ENCODE results near the gene PLSCR1. TPM values are rescaled to one million over a fixed set of nuclear protein-coding genes. Genes with fewer than 3 reads are reported as not detected.

The PLSCR1 gene
- polyA plus RNA-seq, 3 donors: 103 to 221 (median 127) TPM

DNA sequence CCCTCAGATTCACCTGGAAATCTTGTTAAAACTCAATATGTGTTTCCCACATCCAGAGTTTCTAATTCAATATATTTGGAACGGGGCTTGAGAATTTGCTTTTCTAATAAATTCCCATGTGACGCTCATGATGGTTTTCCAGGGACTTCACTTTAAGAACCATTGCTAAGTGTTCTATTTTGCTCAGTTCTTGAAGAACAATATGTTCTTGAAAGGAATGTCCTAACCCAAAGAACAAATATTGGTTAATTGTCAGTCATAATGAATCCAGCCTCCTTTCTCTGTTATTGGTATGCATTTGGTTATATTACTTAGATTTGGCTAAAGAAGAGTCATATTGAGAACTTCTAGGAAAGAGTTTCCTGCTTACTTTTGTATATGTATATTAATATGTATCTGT is 70.7 kb downstream of the PLSCR1 start:
- peaks cover 0 to 12% (median 4%) of the 10 kb centered on the region in 3 donors for H3K27me3 Mint-ChIP-seq (ENCODE audit: low read depth in 3 of 3)
- peaks cover 4 to 9% of the 10 kb centered on the region in 2 donors for H3K4me1 ChIP-seq (ENCODE audit: control insufficient read depth in 1 of 2, insufficient read depth in 2 of 2, low read length in 2 of 2)
- TF ChIP-seq, protein P1, sequence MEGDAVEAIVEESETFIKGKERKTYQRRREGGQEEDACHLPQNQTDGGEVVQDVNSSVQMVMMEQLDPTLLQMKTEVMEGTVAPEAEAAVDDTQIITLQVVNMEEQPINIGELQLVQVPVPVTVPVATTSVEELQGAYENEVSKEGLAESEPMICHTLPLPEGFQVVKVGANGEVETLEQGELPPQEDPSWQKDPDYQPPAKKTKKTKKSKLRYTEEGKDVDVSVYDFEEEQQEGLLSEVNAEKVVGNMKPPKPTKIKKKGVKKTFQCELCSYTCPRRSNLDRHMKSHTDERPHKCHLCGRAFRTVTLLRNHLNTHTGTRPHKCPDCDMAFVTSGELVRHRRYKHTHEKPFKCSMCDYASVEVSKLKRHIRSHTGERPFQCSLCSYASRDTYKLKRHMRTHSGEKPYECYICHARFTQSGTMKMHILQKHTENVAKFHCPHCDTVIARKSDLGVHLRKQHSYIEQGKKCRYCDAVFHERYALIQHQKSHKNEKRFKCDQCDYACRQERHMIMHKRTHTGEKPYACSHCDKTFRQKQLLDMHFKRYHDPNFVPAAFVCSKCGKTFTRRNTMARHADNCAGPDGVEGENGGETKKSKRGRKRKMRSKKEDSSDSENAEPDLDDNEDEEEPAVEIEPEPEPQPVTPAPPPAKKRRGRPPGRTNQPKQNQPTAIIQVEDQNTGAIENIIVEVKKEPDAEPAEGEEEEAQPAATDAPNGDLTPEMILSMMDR (IDR thresholded peaks at IDR 0.05): no peak
- H3K27me3 ChIP-seq (ENCODE audit: control insufficient read depth in 2 of 2, insufficient read depth in 2 of 2, low read length in 2 of 2): no peaks in the 10 kb centered on the region
- no peaks in the 10 kb centered on the region for H3K36me3 Mint-ChIP-seq
- H3K4me2 ChIP-seq (replicated peaks; ENCODE audit: extremely low read depth, low read length, poor library complexity, severe bottlenecking): no peak overlapping the region
- no peak overlapping the region for H3K4me3 Mint-ChIP-seq
- H3K4me1 Mint-ChIP-seq: peaks cover 9% of the 10 kb centered on the region
- no peaks in the 10 kb centered on the region for H3K9me3 ChIP-seq (replicated peaks in 1 of 2; ENCODE audit: control insufficient read depth in 1 of 2, insufficient read depth in 1 of 2, low read length in 2 of 2)
- intact Hi-C loops (cut with micrococcal nuclease): no loop called here
- H3K4me3 ChIP-seq (replicated peaks in 1 of 3; ENCODE audit: low read depth in 2 of 3, low read length in 3 of 3): no peak overlapping the region
- H3K9ac ChIP-seq (ENCODE audit: insufficient read depth, low read length, poor library complexity, severe bottlenecking): no peak overlapping the region
- H3K36me3 ChIP-seq (replicated peaks in 1 of 2; ENCODE audit: control insufficient read depth in 1 of 2, insufficient read depth in 2 of 2, low read length in 2 of 2): no peaks in the 10 kb centered on the region
- H3K27ac Mint-ChIP-seq: no peak overlapping the region
- peaks cover 0 to 4% (median 0%) of the 10 kb centered on the region in 7 donors for H3K9me3 Mint-ChIP-seq
- no peak for DNase-seq
- no peak overlapping the region for H2AFZ ChIP-seq (ENCODE audit: insufficient read depth, low read depth, low read length, poor library complexity, severe bottlenecking)
- no peaks in the 10 kb centered on the region for H4K20me1 ChIP-seq (ENCODE audit: insufficient read depth, low read length)
- no peak overlapping the region for H3K27ac ChIP-seq (ENCODE audit: low read depth in 1 of 2, low read length in 2 of 2)
- H3K79me2 ChIP-seq (ENCODE audit: insufficient read depth, low read length): no peaks in the 10 kb centered on the region
- WGBS (ENCODE audit: insufficient coverage): 90% methylated on average over 2 of the region's 2 CpGs

DNA sequence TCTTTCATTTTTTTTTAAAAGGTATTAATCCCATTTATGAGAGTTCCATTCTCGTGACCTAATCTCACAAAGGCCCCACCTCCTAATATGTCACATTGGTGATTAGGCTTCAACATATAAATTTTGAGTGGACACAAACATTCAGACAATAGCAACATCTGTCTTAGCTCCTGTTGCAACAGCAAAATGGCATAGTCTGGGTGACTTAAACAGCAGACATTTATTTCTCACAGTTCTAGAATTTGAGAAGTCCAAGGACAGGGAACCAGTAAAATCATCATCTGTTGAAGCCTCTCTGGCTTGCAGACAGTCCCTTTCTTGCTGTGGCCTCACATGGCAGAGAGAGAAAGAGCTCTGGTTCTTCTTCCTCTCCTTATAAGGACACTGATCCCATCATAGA is 71.8 kb downstream of the PLSCR1 start:
- Mint-ChIP-seq H3K36me3 (no peaks in the 10 kb centered on the region), H3K4me3 (no peak overlapping the region), H3K9me3 (peaks cover 0 to 2% (median 0%) of the 10 kb centered on the region in 7 donors), H3K27me3 (ENCODE audit: low read depth in 3 of 3) (peaks cover 0 to 12% (median 5%) of the 10 kb centered on the region in 3 donors), H3K27ac (no peak overlapping the region), H3K4me1 (peaks cover 9% of the 10 kb centered on the region)
- no peak overlapping the region for H3K9ac ChIP-seq (ENCODE audit: insufficient read depth, low read length, poor library complexity, severe bottlenecking)
- no peaks in the 10 kb centered on the region for H3K27me3 ChIP-seq (ENCODE audit: control insufficient read depth in 2 of 2, insufficient read depth in 2 of 2, low read length in 2 of 2)
- H3K36me3 ChIP-seq (replicated peaks in 1 of 2; ENCODE audit: control insufficient read depth in 1 of 2, insufficient read depth in 2 of 2, low read length in 2 of 2): no peaks in the 10 kb centered on the region
- no peak overlapping the region for H2AFZ ChIP-seq (ENCODE audit: insufficient read depth, low read depth, low read length, poor library complexity, severe bottlenecking)
- H3K79me2 ChIP-seq (ENCODE audit: insufficient read depth, low read length): no peaks in the 10 kb centered on the region
- intact Hi-C loops (cut with micrococcal nuclease): no loop called here
- no peaks in the 10 kb centered on the region for H3K9me3 ChIP-seq (replicated peaks in 1 of 2; ENCODE audit: control insufficient read depth in 1 of 2, insufficient read depth in 1 of 2, low read length in 2 of 2)
- H3K27ac ChIP-seq (ENCODE audit: low read depth in 1 of 2, low read length in 2 of 2): no peak overlapping the region
- H4K20me1 ChIP-seq (ENCODE audit: insufficient read depth, low read length): no peaks in the 10 kb centered on the region
- peaks cover 4 to 9% of the 10 kb centered on the region in 2 donors for H3K4me1 ChIP-seq (ENCODE audit: control insufficient read depth in 1 of 2, insufficient read depth in 2 of 2, low read length in 2 of 2)
- no peak for DNase-seq
- H3K4me3 ChIP-seq (replicated peaks in 1 of 3; ENCODE audit: low read depth in 2 of 3, low read length in 3 of 3): no peak overlapping the region
- no peak overlapping the region for H3K4me2 ChIP-seq (replicated peaks; ENCODE audit: extremely low read depth, low read length, poor library complexity, severe bottlenecking)
- TF ChIP-seq, protein P1 (IDR thresholded peaks at IDR 0.05): no peak
- WGBS (ENCODE audit: insufficient coverage): no CpG with 5 or more reads among the region's 1 CpG
